HepG2 (cell line): ENCODE measurements around the gene TCFL5. TPM values are rescaled to one million over a fixed set of nuclear protein-coding genes. Genes with fewer than 3 reads are reported as not detected.

Experiments
- HHEX ChIP-seq: IDR thresholded peaks from 2 replicates; pipeline ENCODE4 v1.6.1; 2016; ENCODE audit warnings: control low read depth
- MIER2 ChIP-seq: IDR thresholded peaks from 2 replicates; pipeline ENCODE4 v1.6.1; 2016; ENCODE audit warnings: missing biosample characterization, missing genetic modification reagents
- NFIB ChIP-seq: sonication (generic); formaldehyde crosslinking; IDR thresholded peaks from 2 replicates; pipeline ENCODE4 v1.9.0; 2021; ENCODE audit warnings: missing genetic modification reagents, mild to moderate bottlenecking, borderline replicate concordance
- NFYB ChIP-seq: sonication (generic); formaldehyde crosslinking; IDR thresholded peaks from 2 replicates; pipeline ENCODE4 v1.4.0; 2020; ENCODE audit warnings: missing genetic modification reagents
- NR2C2 ChIP-seq: sonication (generic); formaldehyde crosslinking; IDR thresholded peaks from 2 replicates; pipeline ENCODE4 v1.4.0; 2020; ENCODE audit warnings: missing genetic modification reagents, mild to moderate bottlenecking, moderate library complexity, borderline replicate concordance
- NR3C1 ChIP-seq: sonication (generic); formaldehyde crosslinking; IDR thresholded peaks from 2 replicates; pipeline ENCODE4 v1.4.0; 2020; ENCODE audit warnings: missing genetic modification reagents
- PLRG1 ChIP-seq: fragments of 450-650 bp; conservative IDR thresholded peaks from 2 replicates; pipeline ENCODE4 v1.6.1; 2016
- RBM22 ChIP-seq: fragments of 200-400 bp; formaldehyde crosslinking; optimal IDR thresholded peaks from 2 replicates; pipeline ENCODE3; 2017; ENCODE audit warnings: mild to moderate bottlenecking, low read length, moderate library complexity
- REPIN1 ChIP-seq: sonication (generic); formaldehyde crosslinking; IDR thresholded peaks from 2 replicates; pipeline ENCODE4 v1.8.0; 2022; ENCODE audit warnings: missing genetic modification reagents, low read depth, mild to moderate bottlenecking, borderline replicate concordance
- SIN3A ChIP-seq: IDR thresholded peaks from 2 replicates; pipeline ENCODE4 v1.6.1; 2011; ENCODE audit warnings: low read depth, mild to moderate bottlenecking, control low read depth, low read length, borderline replicate concordance
- TAF1 ChIP-seq: sonication (generic); formaldehyde crosslinking; IDR thresholded peaks from 2 replicates; pipeline ENCODE4 v1.4.0; 2020; ENCODE audit warnings: missing genetic modification reagents
- TFDP1 ChIP-seq: IDR thresholded peaks from 2 replicates; pipeline ENCODE4 v1.6.1; 2016; ENCODE audit warnings: missing compliant biosample characterization, missing genetic modification reagents, borderline replicate concordance
- TOPORS ChIP-seq: sonication (generic); formaldehyde crosslinking; IDR thresholded peaks from 2 replicates; pipeline ENCODE4 v1.8.0; 2023; ENCODE audit warnings: mild to moderate bottlenecking, missing genetic modification reagents
- ZBTB37 ChIP-seq: sonication (generic); formaldehyde crosslinking; IDR thresholded peaks from 2 replicates; pipeline ENCODE4 v1.4.0; 2020; ENCODE audit warnings: mild to moderate bottlenecking, missing genetic modification reagents
- ZBTB7B ChIP-seq: sonication (generic); formaldehyde crosslinking; IDR thresholded peaks from 2 replicates; pipeline ENCODE4 v1.4.0; 2020; ENCODE audit warnings: missing genetic modification reagents
- ZNF224 ChIP-seq: sonication (generic); formaldehyde crosslinking; IDR thresholded peaks from 2 replicates; pipeline ENCODE4 v1.5.0; 2020; ENCODE audit warnings: mild to moderate bottlenecking, missing genetic modification reagents
- ZNF225 ChIP-seq: sonication (generic); formaldehyde crosslinking; IDR thresholded peaks from 2 replicates; pipeline ENCODE4 v1.4.0; 2020; ENCODE audit warnings: mild to moderate bottlenecking, missing genetic modification reagents
- ZNF331 ChIP-seq: sonication (generic); formaldehyde crosslinking; IDR thresholded peaks from 2 replicates; pipeline ENCODE4 v1.4.0; 2020; ENCODE audit warnings: missing genetic modification reagents
- polyA plus RNA-seq, 8 experiments: library from polyadenylated mRNA; depleted of rRNA in 3 of 8; stranded (reverse) in 7 of 8; unstranded in 1 of 8; fragments of >200 nt; fragmentation: Illumina TruSeq in 4 of 8; extraction: Trizol in 4 of 8; gene quantifications; 2 replicates each; pipeline versions ENCODE4 v1.2.1 to v1.2.3, GENCODE V29; 2011 to 2016; ENCODE audit warnings: low read depth in 4 of 8, missing spikeins in 1 of 8, mixed read lengths in 1 of 8; ENCODE audit not compliant: insufficient read depth in 1 of 8
- total RNA-seq, 5 experiments: library from RNA; depleted of rRNA; stranded (reverse); fragments of >200 nt; fragmentation: Illumina TruSeq; extraction: Trizol; gene quantifications; 2 replicates each; pipeline ENCODE4 v1.2.3, GENCODE V29; 2016; ENCODE audit warnings: low read depth in 1 of 5
- TF ChIP-seq, protein P1 (sequence below): sonication (generic); formaldehyde crosslinking; IDR thresholded peaks from 2 replicates; pipeline ENCODE4 v1.4.0; 2020; ENCODE audit warnings: missing genetic modification reagents, borderline replicate concordance
- TF ChIP-seq, protein P2 (sequence below): IDR thresholded peaks from 2 replicates; pipeline ENCODE4 v1.6.1; 2016; ENCODE audit warnings: low read depth, borderline replicate concordance
- TF ChIP-seq, protein P3 (sequence below): sonication (generic); formaldehyde crosslinking; conservative IDR thresholded peaks from 2 replicates; pipeline ENCODE4 v1.4.0; 2020; ENCODE audit warnings: missing genetic modification reagents
- TF ChIP-seq, protein P4 (sequence below): sonication (generic); formaldehyde crosslinking; IDR thresholded peaks from 2 replicates; pipeline ENCODE4 v1.4.0; 2020; ENCODE audit warnings: low read depth, mild to moderate bottlenecking, missing genetic modification reagents

TCFL5 gene
- total and polyA plus RNA-seq, 2 of the 13 experiments (the other 11 are each of a cell fraction or from before 2014, with no cell fraction given) = 14.8 to 20.0 TPM

DNA sequence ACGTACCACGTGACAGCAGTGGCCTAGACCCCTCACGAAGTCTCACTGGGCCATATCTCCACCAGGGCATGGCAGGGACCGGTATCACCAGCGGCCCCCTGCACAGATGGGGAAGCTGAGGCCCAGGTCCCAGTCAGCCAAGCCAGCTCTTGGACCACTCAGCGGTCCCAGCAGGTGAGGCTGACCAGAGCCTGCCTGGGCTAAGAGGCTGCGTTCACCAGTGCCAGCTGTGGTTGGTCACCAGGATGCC, 67.9 kb downstream of the TCFL5 start (continued):
- TF ChIP-seq, protein P1, sequence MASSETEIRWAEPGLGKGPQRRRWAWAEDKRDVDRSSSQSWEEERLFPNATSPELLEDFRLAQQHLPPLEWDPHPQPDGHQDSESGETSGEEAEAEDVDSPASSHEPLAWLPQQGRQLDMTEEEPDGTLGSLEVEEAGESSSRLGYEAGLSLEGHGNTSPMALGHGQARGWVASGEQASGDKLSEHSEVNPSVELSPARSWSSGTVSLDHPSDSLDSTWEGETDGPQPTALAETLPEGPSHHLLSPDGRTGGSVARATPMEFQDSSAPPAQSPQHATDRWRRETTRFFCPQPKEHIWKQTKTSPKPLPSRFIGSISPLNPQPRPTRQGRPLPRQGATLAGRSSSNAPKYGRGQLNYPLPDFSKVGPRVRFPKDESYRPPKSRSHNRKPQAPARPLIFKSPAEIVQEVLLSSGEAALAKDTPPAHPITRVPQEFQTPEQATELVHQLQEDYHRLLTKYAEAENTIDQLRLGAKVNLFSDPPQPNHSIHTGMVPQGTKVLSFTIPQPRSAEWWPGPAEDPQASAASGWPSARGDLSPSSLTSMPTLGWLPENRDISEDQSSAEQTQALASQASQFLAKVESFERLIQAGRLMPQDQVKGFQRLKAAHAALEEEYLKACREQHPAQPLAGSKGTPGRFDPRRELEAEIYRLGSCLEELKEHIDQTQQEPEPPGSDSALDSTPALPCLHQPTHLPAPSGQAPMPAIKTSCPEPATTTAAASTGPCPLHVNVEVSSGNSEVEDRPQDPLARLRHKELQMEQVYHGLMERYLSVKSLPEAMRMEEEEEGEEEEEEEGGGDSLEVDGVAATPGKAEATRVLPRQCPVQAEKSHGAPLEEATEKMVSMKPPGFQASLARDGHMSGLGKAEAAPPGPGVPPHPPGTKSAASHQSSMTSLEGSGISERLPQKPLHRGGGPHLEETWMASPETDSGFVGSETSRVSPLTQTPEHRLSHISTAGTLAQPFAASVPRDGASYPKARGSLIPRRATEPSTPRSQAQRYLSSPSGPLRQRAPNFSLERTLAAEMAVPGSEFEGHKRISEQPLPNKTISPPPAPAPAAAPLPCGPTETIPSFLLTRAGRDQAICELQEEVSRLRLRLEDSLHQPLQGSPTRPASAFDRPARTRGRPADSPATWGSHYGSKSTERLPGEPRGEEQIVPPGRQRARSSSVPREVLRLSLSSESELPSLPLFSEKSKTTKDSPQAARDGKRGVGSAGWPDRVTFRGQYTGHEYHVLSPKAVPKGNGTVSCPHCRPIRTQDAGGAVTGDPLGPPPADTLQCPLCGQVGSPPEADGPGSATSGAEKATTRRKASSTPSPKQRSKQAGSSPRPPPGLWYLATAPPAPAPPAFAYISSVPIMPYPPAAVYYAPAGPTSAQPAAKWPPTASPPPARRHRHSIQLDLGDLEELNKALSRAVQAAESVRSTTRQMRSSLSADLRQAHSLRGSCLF (CRISPR knock-in tag) = no peak
- TF ChIP-seq TAF1 (no peak; the same call in 1 of the 2 replicates), MIER2 (CRISPR knock-in tag) (no peak), ZNF331 (CRISPR knock-in tag) (no peak), REPIN1 (CRISPR knock-in tag) (no peak), TFDP1 (CRISPR knock-in tag) (no peak), SIN3A (no peak), NFYB (CRISPR knock-in tag) (no peak), ZBTB7B (CRISPR knock-in tag) (no peak), PLRG1 (no peak), NFIB (no peak), ZBTB37 (CRISPR knock-in tag) (no peak), NR2C2 (CRISPR knock-in tag) (no peak), HHEX (CRISPR knock-in tag) (no peak), ZNF224 (CRISPR knock-in tag) (no peak), NR3C1 (no peak), ZNF225 (CRISPR knock-in tag) (peak; percentile 38; the same call in 1 of the 2 replicates), RBM22 (no peak), TOPORS (CRISPR knock-in tag) (no peak)
- TF ChIP-seq, protein P2, sequence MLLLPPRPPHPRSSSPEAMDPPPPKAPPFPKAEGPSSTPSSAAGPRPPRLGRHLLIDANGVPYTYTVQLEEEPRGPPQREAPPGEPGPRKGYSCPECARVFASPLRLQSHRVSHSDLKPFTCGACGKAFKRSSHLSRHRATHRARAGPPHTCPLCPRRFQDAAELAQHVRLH = no peak
- TF ChIP-seq, protein P3, sequence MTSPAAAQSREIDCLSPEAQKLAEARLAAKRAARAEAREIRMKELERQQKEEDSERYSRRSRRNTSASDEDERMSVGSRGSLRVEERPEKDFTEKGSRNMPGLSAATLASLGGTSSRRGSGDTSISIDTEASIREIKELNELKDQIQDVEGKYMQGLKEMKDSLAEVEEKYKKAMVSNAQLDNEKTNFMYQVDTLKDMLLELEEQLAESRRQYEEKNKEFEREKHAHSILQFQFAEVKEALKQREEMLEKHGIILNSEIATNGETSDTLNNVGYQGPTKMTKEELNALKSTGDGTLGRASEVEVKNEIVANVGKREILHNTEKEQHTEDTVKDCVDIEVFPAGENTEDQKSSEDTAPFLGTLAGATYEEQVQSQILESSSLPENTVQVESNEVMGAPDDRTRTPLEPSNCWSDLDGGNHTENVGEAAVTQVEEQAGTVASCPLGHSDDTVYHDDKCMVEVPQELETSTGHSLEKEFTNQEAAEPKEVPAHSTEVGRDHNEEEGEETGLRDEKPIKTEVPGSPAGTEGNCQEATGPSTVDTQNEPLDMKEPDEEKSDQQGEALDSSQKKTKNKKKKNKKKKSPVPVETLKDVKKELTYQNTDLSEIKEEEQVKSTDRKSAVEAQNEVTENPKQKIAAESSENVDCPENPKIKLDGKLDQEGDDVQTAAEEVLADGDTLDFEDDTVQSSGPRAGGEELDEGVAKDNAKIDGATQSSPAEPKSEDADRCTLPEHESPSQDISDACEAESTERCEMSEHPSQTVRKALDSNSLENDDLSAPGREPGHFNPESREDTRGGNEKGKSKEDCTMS (CRISPR knock-in tag) = no peak
- TF ChIP-seq, protein P4, sequence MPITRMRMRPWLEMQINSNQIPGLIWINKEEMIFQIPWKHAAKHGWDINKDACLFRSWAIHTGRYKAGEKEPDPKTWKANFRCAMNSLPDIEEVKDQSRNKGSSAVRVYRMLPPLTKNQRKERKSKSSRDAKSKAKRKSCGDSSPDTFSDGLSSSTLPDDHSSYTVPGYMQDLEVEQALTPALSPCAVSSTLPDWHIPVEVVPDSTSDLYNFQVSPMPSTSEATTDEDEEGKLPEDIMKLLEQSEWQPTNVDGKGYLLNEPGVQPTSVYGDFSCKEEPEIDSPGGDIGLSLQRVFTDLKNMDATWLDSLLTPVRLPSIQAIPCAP (CRISPR knock-in tag) = no peak
